ENCODE data around the gene ALDH2.

GRCh38 chr12:111780166-111780565 lies 13.4 kb downstream of the ALDH2 start:
- TF ChIP-seq POLR2A (IDR thresholded peaks at IDR 0.05) (no peak), CTCF (IDR thresholded peaks at IDR 0.05) (no peak), POLR2AphosphoS5 (IDR thresholded peaks at IDR 0.05) (no peak)

Measured in transverse colon (tissue), 4 donors.